Measurements from ENCODE around the gene TUBG2. TPM values are rescaled to one million over a fixed set of nuclear protein-coding genes. Genes with fewer than 3 reads are reported as not detected.

Gene TUBG2
- total and polyA plus RNA-seq, 2 of the 8 experiments (the other 6 are each of a cell fraction or from before 2014, with no cell fraction given): 14.8 to 16.6 TPM

DNA sequence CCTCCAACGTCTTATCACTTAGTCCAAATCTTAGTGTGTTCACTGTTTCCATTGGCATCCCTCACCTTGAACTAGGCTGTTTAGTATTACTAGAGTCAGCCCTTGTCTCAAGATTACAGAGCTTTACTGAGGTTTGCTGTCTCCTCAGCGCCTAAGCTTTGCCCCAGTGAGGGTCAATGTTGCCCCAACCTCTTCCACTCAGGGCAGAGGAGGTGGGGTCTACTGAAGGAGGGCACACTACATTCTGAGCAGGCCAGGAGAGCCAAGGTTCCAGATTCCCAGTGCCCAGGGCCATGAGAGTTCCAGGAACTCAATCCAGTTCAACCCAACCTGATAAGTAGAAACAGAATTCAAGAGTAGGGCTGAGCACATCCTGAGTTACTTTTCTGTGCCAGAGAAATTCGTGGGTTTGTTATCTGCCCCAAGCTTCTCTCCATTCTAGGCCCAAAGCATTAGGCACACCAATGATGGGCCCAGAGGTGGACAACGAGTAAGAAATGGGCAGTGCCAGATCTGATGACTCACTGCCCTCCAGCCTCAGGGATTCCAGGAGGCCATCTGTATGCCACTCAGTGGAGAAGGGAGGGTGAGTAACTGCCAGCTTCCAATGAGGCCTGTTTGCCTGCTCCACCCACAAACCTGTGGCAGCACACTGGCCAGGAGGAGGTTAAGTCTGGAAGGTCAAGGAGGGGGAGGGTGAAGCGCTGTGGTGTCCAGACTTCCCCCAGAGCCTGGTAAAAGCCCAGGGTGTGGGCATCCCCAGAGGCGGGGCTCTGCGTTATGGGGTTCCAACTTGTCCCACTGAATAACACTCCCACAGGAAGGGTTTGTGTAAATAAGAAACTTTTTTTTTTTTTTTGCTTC is 8.2 kb downstream of the TUBG2 start:
- no peak overlapping the region for H2BK120ac ChIP-seq (replicated peaks; ENCODE audit: low read depth, low read length)
- H3K9ac ChIP-seq (replicated peaks in 1 of 4; ENCODE audit: extremely low read depth in 1 of 4, low read depth in 3 of 4, low read length in 3 of 4): no peak overlapping the region
- H3K36me3 ChIP-seq (ENCODE audit: control insufficient read depth in 2 of 4, insufficient read depth in 4 of 4, low read length in 3 of 4): peaks cover 8 to 39% (median 15%) of the 10 kb centered on the region in 4 experiments; a peak in 6 of 8 replicates
- H3K79me1 ChIP-seq (ENCODE audit: low read depth, low read length): no peaks in the 10 kb centered on the region
- H3K56ac ChIP-seq (replicated peaks; ENCODE audit: insufficient read length, low read depth, low read length): no peak overlapping the region
- H4K20me1 ChIP-seq (replicated peaks in 1 of 2; ENCODE audit: control insufficient read depth in 1 of 2, insufficient read depth in 2 of 2, low read length in 2 of 2): peaks cover 0 to 6% of the 10 kb centered on the region in 2 experiments
- H2BK12ac ChIP-seq (ENCODE audit: low read depth, low read length): no peak overlapping the region
- DNase-seq (ENCODE audit: low read depth in 1 of 2, low spot score in 2 of 2) (no peak), FAIRE-seq (no peak)
- H3K4me1 ChIP-seq (replicated peaks in 1 of 4; ENCODE audit: control insufficient read depth in 3 of 4, insufficient read depth in 4 of 4, low read length in 3 of 4): peaks cover 0 to 26% (median 19%) of the 10 kb centered on the region in 4 experiments; a peak in 6 of 7 replicates
- H3K4me3 ChIP-seq (ENCODE audit: extremely low read depth in 1 of 4, insufficient read depth in 2 of 4, low read depth in 3 of 4, low read length in 4 of 4): no peak overlapping the region
- H4K8ac ChIP-seq (ENCODE audit: extremely low read depth, insufficient read depth, low read length): no peak overlapping the region
- no peak overlapping the region for H2AK5ac ChIP-seq (ENCODE audit: low read depth, low read length)
- no peak overlapping the region for H3K4me2 ChIP-seq (ENCODE audit: insufficient read depth in 1 of 2, low read depth in 2 of 2, low read length in 2 of 2)
- no peak overlapping the region for H3K4ac ChIP-seq (replicated peaks; ENCODE audit: insufficient read length, low read depth, low read length)
- no peak overlapping the region; the same call in 1 of the 2 replicates for H2BK5ac ChIP-seq (ENCODE audit: low read depth, low read length)
- no peak overlapping the region for H4K91ac ChIP-seq (replicated peaks; ENCODE audit: insufficient read length, low read length)
- H3K23me2 ChIP-seq (ENCODE audit: low read depth, low read length): peaks cover 18% of the 10 kb centered on the region
- H4K5ac ChIP-seq (ENCODE audit: insufficient read length, low read depth, low read length): no peak overlapping the region
- ChIA-PET POLR2A (ENCODE audit: partially characterized antibody) (interaction anchor here (0.8 to 16.6 kb wide), 8 partner anchors 3 to 130 kb away, joined by 3 to 239 read pairs (median 4); partner anchors contain the start of genes CCR10, CNTNAP1, PLEKHH3 and TUBG2), CTCF (ENCODE audit: partially characterized antibody) (interaction anchor here (1.0 to 7.1 kb wide), 5 partner anchors 13 to 96 kb away, joined by 3 to 56 read pairs (median 4); partner anchors contain the start of genes CCR10 and PSMC3IP)
- 74% methylated on average over 7 of the region's 7 CpGs; no CpG with 5 or more reads in 1 of the 2 experiments for WGBS, 2 experiments (ENCODE audit: extremely low coverage in 1 of 2, insufficient coverage in 1 of 2, insufficient read length in 1 of 2, insufficient replicate concordance in 2 of 2, low coverage in 1 of 2, low lambda C conversion rate in 2 of 2, missing lambda C conversion rate in 1 of 2)
- H2AFZ ChIP-seq (ENCODE audit: low read length): no peak overlapping the region
- H3K23ac ChIP-seq (ENCODE audit: insufficient read length): no peak overlapping the region
- H3K27ac ChIP-seq (ENCODE audit: low read depth, low read length): no peak overlapping the region
- no peaks in the 10 kb centered on the region for H3K79me2 ChIP-seq (ENCODE audit: control insufficient read depth in 1 of 2, insufficient read depth in 2 of 2, low read length in 2 of 2)
- H3K27me3 ChIP-seq (replicated peaks in 1 of 4; ENCODE audit: control insufficient read depth in 3 of 4, extremely low read depth in 1 of 4, insufficient read depth in 3 of 4, low read length in 3 of 4): peaks cover 2 to 16% (median 12%) of the 10 kb centered on the region in 4 experiments; a peak in 6 of 7 replicates
- H3K9me3 ChIP-seq (ENCODE audit: insufficient read depth in 2 of 2, low read depth in 1 of 2, low read length in 1 of 2): no peaks in the 10 kb centered on the region
- H3K14ac ChIP-seq (ENCODE audit: insufficient read length): no peak overlapping the region
- H2BK15ac ChIP-seq (ENCODE audit: low read length): no peak overlapping the region
- H3K18ac ChIP-seq (ENCODE audit: extremely low read depth, low read length): no peak overlapping the region
- H2BK20ac ChIP-seq (ENCODE audit: low read length): no peak overlapping the region
- TF ChIP-seq CREB1 (IDR thresholded peaks at IDR 0.05): no peak
- TF ChIP-seq KDM5A (IDR thresholded peaks at IDR 0.05; ENCODE audit: low read length): no peak
- TF ChIP-seq NRF1 (IDR thresholded peaks at IDR 0.05; ENCODE audit: low read depth, low read length): no peak
- no peak for TF ChIP-seq TEAD4 (IDR thresholded peaks at IDR 0.05; ENCODE audit: low read depth, low read length)
- TF ChIP-seq KDM1A (IDR thresholded peaks at IDR 0.05; ENCODE audit: borderline replicate concordance, low read length): no peak
- no peak for TF ChIP-seq EP300 (IDR thresholded peaks at IDR 0.05; ENCODE audit: borderline replicate concordance in 1 of 2, low read depth in 2 of 2, low read length in 2 of 2)
- no peak for TF ChIP-seq CHD1 (IDR thresholded peaks at IDR 0.05; ENCODE audit: low read depth, low read length)
- TF ChIP-seq, protein P1, sequence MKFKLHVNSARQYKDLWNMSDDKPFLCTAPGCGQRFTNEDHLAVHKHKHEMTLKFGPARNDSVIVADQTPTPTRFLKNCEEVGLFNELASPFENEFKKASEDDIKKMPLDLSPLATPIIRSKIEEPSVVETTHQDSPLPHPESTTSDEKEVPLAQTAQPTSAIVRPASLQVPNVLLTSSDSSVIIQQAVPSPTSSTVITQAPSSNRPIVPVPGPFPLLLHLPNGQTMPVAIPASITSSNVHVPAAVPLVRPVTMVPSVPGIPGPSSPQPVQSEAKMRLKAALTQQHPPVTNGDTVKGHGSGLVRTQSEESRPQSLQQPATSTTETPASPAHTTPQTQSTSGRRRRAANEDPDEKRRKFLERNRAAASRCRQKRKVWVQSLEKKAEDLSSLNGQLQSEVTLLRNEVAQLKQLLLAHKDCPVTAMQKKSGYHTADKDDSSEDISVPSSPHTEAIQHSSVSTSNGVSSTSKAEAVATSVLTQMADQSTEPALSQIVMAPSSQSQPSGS (IDR thresholded peaks at IDR 0.05; ENCODE audit: low read length): no peak
- TF ChIP-seq, protein P2, sequence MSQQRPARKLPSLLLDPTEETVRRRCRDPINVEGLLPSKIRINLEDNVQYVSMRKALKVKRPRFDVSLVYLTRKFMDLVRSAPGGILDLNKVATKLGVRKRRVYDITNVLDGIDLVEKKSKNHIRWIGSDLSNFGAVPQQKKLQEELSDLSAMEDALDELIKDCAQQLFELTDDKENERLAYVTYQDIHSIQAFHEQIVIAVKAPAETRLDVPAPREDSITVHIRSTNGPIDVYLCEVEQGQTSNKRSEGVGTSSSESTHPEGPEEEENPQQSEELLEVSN (IDR thresholded peaks at IDR 0.05): no peak
